Naive thymus-derived CD8-positive, alpha-beta T cell (primary cell): ENCODE measurements around the gene METTL8. TPM values are rescaled to one million over a fixed set of nuclear protein-coding genes. Genes with fewer than 3 reads are reported as not detected.

Experiments used
- ATAC-seq, 2 donors: fragments of 150-1000 bp; cut with Tn5 transposase in 1 of 2; sonication (Bioruptor Pico), chemical (Tn5 transposase) in 1 of 2; 1 replicate in 1 of 2; 2 replicates in 1 of 2; pipeline ENCODE4 v1.10.0; 2021; ENCODE audit warnings: mild to moderate bottlenecking in 2 of 2, moderate library complexity in 2 of 2
- POLR2A ChIA-PET: fragments of 350-600 bp; sonication (Branson Sonifier 250); formaldehyde crosslinking; loops from one replicate; lab custom pipeline; 2021; ENCODE audit warnings: antibody characterized with exemption; lab: Charles Lee
- DNase-seq, 10 donors: peaks; one replicate each; pipeline versions ENCODE4 v3.0.0 to v3.0.0-alpha.2; 2020 to 2022
- H3K27ac Mint-ChIP-seq, 10 donors: one replicate each; pipeline ENCODE4 v1.8.0; 2020 to 2022; ENCODE audit warnings: mild to moderate bottlenecking in 10 of 10, mixed read lengths in 10 of 10, moderate library complexity in 4 of 10, inconsistent platforms in 1 of 10
- H3K27me3 Mint-ChIP-seq, 5 donors: one replicate each; pipeline ENCODE4 v1.8.0; 2021 to 2022; ENCODE audit warnings: mixed read lengths in 5 of 5
- H3K36me3 Mint-ChIP-seq, 3 donors: one replicate each; pipeline ENCODE4 v1.8.0; 2020 to 2022; ENCODE audit warnings: mixed read lengths in 3 of 3, mild to moderate bottlenecking in 2 of 3, inconsistent platforms in 1 of 3
- H3K4me1 Mint-ChIP-seq, 4 donors: one replicate each; pipeline ENCODE4 v1.8.0; 2021 to 2022; ENCODE audit warnings: mixed read lengths in 4 of 4
- H3K4me3 Mint-ChIP-seq, 10 donors: one replicate each; pipeline ENCODE4 v1.8.0; 2020 to 2022; ENCODE audit warnings: mild to moderate bottlenecking in 10 of 10, mixed read lengths in 10 of 10, moderate library complexity in 6 of 10, inconsistent platforms in 1 of 10
- H3K9me3 Mint-ChIP-seq, 9 donors: one replicate each; pipeline ENCODE4 v1.8.0; 2020 to 2022; ENCODE audit warnings: mixed read lengths in 9 of 9, mild to moderate bottlenecking in 3 of 9, inconsistent platforms in 1 of 9, moderate library complexity in 1 of 9
- polyA plus RNA-seq, 3 donors: library from polyadenylated mRNA; unstranded; fragments of 300-500 nt; fragmentation: Illumina TruSeq; gene quantifications; one replicate each; pipeline ENCODE4 v1.2.3, GENCODE V29; 2021
- total RNA-seq, 8 experiments: library from RNA in 2 of 8; stranded (reverse) in 2 of 8; gene quantifications; one replicate each; pipeline ENCODE4 v1.2.3 and lab custom pipeline; 2021 to 2026

Gene METTL8
- total and polyA plus RNA-seq, 5 experiments from 2014 or later, result 9.1 to 21.0 (median 18.3) TPM

DNA sequence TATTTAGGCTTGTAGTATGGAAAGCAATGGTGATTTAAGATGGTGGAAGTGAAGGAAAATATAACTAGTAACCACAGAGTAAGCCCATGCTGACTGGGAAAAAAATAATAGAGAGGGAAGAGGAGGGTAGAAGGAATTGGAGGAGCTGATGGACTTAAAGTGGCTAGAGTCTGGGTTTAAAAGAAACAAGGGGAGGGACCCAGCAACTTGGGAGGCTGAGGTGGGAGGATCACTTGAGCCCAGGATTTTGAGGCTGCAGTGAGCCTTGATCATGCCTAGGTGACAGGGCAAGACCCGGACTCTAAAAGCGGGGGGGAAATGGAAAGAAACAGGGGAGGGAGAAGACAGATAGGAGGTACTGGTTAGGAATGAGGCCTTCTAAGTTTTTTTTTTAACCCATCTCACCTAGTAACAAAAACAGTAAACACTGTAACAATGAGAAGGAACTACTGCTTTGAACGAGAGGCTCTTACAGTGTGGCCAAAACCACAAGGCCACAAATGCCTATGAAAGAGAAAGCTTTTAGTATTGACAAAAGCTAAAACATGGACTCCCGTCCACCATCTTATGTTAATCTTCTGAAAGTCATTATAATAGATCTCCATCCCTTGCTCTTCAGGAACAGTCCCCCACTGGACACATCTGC is 26.6 kb downstream of the METTL8 start:
- Mint-ChIP-seq H3K27ac (peak overlapping the region in 5 of 10 donors; percentile 27 to 51 (median 38)), H3K4me1 (peaks cover 2 to 38% (median 12%) of the 10 kb centered on the region in 4 donors), H3K4me3 (no peak overlapping the region), H3K27me3 (no peaks in the 10 kb centered on the region), H3K9me3 (peaks cover 0 to 3% (median 1%) of the 10 kb centered on the region in 9 donors), H3K36me3 (peaks cover 0 to 7% (median 5%) of the 10 kb centered on the region in 3 donors)
- DNase-seq (no peak), ATAC-seq (no peak)
- POLR2A ChIA-PET, result no interaction called here

DNA sequence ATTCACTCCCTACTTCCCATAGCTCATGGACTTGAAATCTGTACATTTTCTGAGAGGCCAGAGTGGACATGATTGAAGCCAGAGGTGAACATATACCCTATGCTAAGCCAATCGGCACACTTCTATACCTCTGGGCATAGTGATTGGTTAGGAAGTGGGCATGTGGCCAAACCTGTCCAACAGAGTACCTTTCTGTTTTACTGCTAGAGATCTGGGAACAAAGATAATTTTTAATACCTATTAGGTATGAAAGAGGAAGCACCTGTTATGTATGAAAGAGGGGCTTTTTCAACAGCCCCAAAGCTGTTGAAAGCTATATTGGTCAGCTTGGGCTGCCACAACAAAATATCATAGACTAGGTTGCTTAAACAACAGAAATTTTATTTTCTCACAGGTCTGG is 27.7 kb downstream of the METTL8 start:
- DNase-seq (no peak), ATAC-seq (no peak)
- peaks cover 0 to 10% (median 6%) of the 10 kb centered on the region in 9 donors for H3K9me3 Mint-ChIP-seq
- peak overlapping the region in 1 of 10 donors; percentile 56 for H3K27ac Mint-ChIP-seq
- H3K36me3 Mint-ChIP-seq, result peaks cover 0 to 15% (median 12%) of the 10 kb centered on the region in 3 donors
- H3K27me3 Mint-ChIP-seq, result no peaks in the 10 kb centered on the region
- POLR2A ChIA-PET, result interaction anchor here (0.7 kb wide), 1 partner anchor 385 kb away, joined by 3 read pairs; no protein-coding TSS in a partner anchor
- H3K4me3 Mint-ChIP-seq, result no peak overlapping the region
- peaks cover 2 to 38% (median 10%) of the 10 kb centered on the region in 4 donors for H3K4me1 Mint-ChIP-seq

DNA sequence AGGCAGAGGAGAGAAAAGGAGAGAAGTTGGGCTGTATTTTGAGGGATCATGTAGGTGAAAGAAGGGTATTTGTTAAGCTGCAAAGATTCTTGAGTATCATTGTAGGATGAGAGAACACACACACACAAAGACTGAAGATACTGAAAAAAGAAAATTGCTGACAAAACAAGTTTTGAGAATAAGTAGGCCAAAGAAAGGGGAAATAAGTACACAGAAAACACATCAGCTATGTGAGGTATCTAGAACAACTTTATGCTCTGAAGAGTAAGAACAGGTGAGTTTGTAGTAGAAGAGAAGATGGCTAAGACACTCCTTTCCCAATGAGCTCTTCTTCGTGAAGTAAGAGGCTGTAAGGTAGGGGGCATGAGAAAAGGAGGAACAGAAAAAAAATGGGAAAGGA is 28.2 kb downstream of the METTL8 start:
- Mint-ChIP-seq H3K4me3 (no peak overlapping the region), H3K27ac (peak overlapping the region in 3 of 10 donors; percentile 2 to 56 (median 9))
- POLR2A ChIA-PET, result no interaction called here

GRCh38 chr2:171404719-171405118 is 29.1 kb downstream of the METTL8 start:
- POLR2A ChIA-PET, result no interaction called here
- no peaks in the 10 kb centered on the region for H3K27me3 Mint-ChIP-seq
- peaks cover 0 to 10% (median 6%) of the 10 kb centered on the region in 9 donors for H3K9me3 Mint-ChIP-seq
- DNase-seq (no peak), ATAC-seq (no peak)
- H3K4me1 Mint-ChIP-seq, result peaks cover 3 to 38% (median 11%) of the 10 kb centered on the region in 4 donors
- H3K27ac Mint-ChIP-seq, result peak overlapping the region in 3 of 10 donors; percentile 1 to 56 (median 1)
- H3K36me3 Mint-ChIP-seq, result peaks cover 0 to 15% (median 12%) of the 10 kb centered on the region in 3 donors
- no peak overlapping the region for H3K4me3 Mint-ChIP-seq

More for the DNA sequence above, 28.2 kb downstream of the METTL8 start:
- no peaks in the 10 kb centered on the region for H3K27me3 Mint-ChIP-seq
- peaks cover 0 to 10% (median 6%) of the 10 kb centered on the region in 9 donors for H3K9me3 Mint-ChIP-seq
- H3K36me3 Mint-ChIP-seq, result peaks cover 0 to 15% (median 12%) of the 10 kb centered on the region in 3 donors
- peaks cover 2 to 38% (median 10%) of the 10 kb centered on the region in 4 donors for H3K4me1 Mint-ChIP-seq
- no peak for ATAC-seq
- DNase-seq, result no peak

- H3K4me3 Mint-ChIP-seq, result no peak overlapping the region
- POLR2A ChIA-PET, result no interaction called here
- H3K27ac Mint-ChIP-seq, result no peak overlapping the region
- H3K36me3 Mint-ChIP-seq, result peaks cover 0 to 15% (median 12%) of the 10 kb centered on the region in 3 donors
- DNase-seq, result no peak
- no peaks in the 10 kb centered on the region for H3K27me3 Mint-ChIP-seq
- peaks cover 6 to 38% (median 11%) of the 10 kb centered on the region in 4 donors for H3K4me1 Mint-ChIP-seq
- H3K9me3 Mint-ChIP-seq, result peaks cover 0 to 10% (median 6%) of the 10 kb centered on the region in 9 donors
- no peak for ATAC-seq
These were observed 29.5 kb downstream of the METTL8 start for GRCh38 chr2:171404261-171404660.

DNA sequence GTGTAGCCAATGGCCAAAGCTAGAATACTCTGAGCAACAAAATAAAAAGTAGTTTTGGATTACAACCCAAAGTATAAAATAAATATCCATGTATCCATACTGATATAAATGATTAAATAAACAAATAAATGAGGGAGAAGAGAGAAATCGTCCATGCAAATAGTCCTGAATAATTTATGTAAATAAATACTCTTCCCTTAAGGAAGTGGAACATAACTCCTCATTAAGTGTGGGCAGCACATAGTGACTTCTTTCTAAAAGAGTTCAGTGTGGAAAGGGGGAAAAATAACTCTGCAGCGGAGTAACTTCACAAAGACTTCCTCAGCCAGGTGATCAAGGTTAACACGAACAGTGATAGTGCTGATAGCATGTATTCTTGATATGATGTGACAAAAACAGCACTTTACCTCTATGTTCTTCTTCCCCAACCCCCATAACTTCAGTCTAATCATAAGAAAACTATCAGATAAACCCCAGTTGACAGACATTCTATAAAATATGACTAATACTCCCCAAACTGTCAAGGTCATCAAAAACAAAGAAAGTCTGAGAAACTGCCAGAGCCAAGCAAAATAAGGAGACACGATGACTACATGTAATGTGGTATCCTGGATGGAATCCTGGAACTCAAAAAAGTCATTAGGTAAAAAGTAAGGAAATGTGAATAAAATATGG is 30.7 kb downstream of the METTL8 start:
- ATAC-seq, result no peak
- POLR2A ChIA-PET, result no interaction called here
- Mint-ChIP-seq H3K36me3 (peaks cover 0 to 15% (median 12%) of the 10 kb centered on the region in 3 donors), H3K4me3 (no peak overlapping the region), H3K27me3 (no peaks in the 10 kb centered on the region), H3K4me1 (peaks cover 10 to 42% (median 17%) of the 10 kb centered on the region in 4 donors), H3K27ac (no peak overlapping the region), H3K9me3 (peaks cover 0 to 10% (median 8%) of the 10 kb centered on the region in 9 donors)
- no peak for DNase-seq

DNA sequence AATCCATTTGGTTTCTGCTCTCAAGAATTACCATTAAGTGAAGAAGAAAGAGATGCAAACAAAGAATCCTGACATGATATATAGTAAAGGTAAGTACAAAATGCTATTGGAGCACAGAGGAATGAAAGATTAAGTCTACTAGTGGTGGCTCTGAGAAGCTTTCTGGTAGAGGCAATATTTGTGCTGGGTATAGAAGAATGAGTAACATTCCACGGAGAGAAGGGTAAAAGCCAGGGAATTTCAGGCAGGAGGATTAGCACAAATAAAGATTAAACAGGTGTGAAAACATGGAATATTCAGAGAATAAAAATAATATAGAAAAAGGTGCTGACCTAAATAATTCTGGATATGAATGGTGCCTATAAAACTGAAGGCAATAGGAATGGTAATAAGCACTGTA is 31.8 kb downstream of the METTL8 start:
- no peak for ATAC-seq
- DNase-seq, result no peak
- H3K4me3 Mint-ChIP-seq, result no peak overlapping the region
- H3K36me3 Mint-ChIP-seq, result peaks cover 2 to 21% (median 12%) of the 10 kb centered on the region in 3 donors
- no peak overlapping the region for H3K27ac Mint-ChIP-seq
- H3K27me3 Mint-ChIP-seq, result no peaks in the 10 kb centered on the region
- H3K4me1 Mint-ChIP-seq, result peaks cover 11 to 33% (median 16%) of the 10 kb centered on the region in 4 donors
- POLR2A ChIA-PET, result no interaction called here
- H3K9me3 Mint-ChIP-seq, result peaks cover 0 to 10% (median 8%) of the 10 kb centered on the region in 9 donors

DNA sequence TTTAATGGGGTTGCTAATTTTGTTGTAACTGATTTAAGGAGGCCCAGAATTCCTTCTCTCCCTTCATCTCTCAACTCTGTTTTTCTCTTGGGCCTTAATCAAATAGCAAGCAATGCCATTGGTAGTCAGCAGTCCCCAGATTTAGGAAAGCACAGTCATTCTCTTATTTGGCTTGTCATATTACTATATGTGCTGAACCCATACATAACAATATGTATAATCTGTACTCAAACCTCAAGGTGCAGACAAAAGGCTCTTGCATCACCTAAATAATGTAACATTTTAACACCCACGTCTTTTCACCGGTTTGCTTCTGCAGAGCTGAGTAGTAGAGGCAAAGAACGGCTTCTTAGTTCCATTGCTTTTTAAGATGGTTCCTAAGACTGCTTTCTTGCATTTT is 33.4 kb downstream of the METTL8 start:
- Mint-ChIP-seq H3K9me3 (peaks cover 0 to 10% (median 8%) of the 10 kb centered on the region in 9 donors), H3K36me3 (peaks cover 2 to 22% (median 12%) of the 10 kb centered on the region in 3 donors), H3K27me3 (no peaks in the 10 kb centered on the region), H3K27ac (peak overlapping the region in 1 of 10 donors; percentile 9), H3K4me1 (peaks cover 8 to 18% (median 12%) of the 10 kb centered on the region in 4 donors), H3K4me3 (no peak overlapping the region)
- DNase-seq (no peak), ATAC-seq (no peak)
- POLR2A ChIA-PET, result no interaction called here

GRCh38 chr2:171399292-171399691 is 34.5 kb downstream of the METTL8 start:
- Mint-ChIP-seq H3K4me3 (no peak overlapping the region), H3K9me3 (peaks cover 0 to 10% (median 8%) of the 10 kb centered on the region in 9 donors), H3K36me3 (peaks cover 2 to 22% (median 12%) of the 10 kb centered on the region in 3 donors), H3K4me1 (peaks cover 5 to 14% (median 10%) of the 10 kb centered on the region in 4 donors), H3K27ac (no peak overlapping the region), H3K27me3 (no peaks in the 10 kb centered on the region)
- POLR2A ChIA-PET, result no interaction called here
- DNase-seq, result no peak
- ATAC-seq, result no peak

DNA sequence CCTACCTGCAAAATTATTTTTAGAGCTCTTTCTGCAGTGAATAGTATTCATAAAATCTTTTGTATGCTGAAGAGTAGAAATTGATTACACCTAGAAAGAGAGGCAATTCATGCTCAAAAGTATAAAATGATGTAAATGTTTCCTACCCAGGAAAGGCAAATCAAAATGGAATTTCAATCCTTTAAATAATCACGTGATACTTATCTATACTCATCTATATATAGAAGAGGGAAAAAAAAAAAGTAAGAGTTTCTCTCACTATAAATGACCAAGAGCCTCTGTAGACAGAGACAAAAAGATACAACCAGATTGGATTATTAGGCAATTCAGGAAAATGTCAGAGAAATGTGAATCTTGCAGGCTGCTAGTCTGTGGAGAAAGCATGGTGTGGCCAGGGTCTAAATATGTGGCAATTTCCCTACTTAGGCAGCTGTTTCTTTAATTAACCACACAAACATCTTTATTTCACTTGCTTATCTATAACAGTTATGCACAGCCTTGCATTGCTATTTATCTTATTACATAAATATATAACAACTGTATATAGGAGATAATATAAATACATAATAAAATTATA is 39.5 kb downstream of the METTL8 start:
- H3K27me3 Mint-ChIP-seq, result no peaks in the 10 kb centered on the region
- peaks cover 0 to 17% (median 12%) of the 10 kb centered on the region in 3 donors for H3K36me3 Mint-ChIP-seq
- no peak overlapping the region for H3K4me3 Mint-ChIP-seq
- DNase-seq, result no peak
- peaks cover 3 to 16% (median 11%) of the 10 kb centered on the region in 4 donors for H3K4me1 Mint-ChIP-seq
- H3K27ac Mint-ChIP-seq, result no peak overlapping the region
- H3K9me3 Mint-ChIP-seq, result peaks cover 0 to 3% (median 0%) of the 10 kb centered on the region in 9 donors
- POLR2A ChIA-PET, result no interaction called here
- ATAC-seq, result no peak

DNA sequence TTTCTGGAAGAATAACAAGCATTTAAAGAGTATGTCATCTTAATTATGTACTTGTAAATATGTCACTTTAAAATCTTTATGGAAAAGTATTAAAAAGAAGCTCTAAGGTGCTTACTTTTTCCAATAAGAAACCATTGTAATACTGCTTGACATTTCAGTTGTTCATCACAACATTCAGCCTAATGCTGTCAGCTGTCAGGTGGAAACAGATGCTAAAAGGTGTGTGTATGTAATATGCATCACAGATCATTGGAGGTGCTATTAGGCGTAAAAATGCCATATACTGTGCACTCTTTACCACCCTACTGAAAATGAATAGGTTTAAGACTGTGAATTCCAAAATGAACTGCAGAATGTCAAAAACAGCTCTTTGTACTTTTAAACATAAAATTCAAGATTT is 40.3 kb downstream of the METTL8 start:
- peaks cover 0 to 19% (median 12%) of the 10 kb centered on the region in 3 donors for H3K36me3 Mint-ChIP-seq
- no peaks in the 10 kb centered on the region for H3K27me3 Mint-ChIP-seq
- H3K4me3 Mint-ChIP-seq, result no peak overlapping the region
- POLR2A ChIA-PET, result no interaction called here
- no peak for DNase-seq
- H3K27ac Mint-ChIP-seq, result no peak overlapping the region
- ATAC-seq, result no peak
- H3K9me3 Mint-ChIP-seq, result peaks cover 0 to 3% (median 0%) of the 10 kb centered on the region in 9 donors
- peaks cover 2 to 15% (median 6%) of the 10 kb centered on the region in 4 donors for H3K4me1 Mint-ChIP-seq

DNA sequence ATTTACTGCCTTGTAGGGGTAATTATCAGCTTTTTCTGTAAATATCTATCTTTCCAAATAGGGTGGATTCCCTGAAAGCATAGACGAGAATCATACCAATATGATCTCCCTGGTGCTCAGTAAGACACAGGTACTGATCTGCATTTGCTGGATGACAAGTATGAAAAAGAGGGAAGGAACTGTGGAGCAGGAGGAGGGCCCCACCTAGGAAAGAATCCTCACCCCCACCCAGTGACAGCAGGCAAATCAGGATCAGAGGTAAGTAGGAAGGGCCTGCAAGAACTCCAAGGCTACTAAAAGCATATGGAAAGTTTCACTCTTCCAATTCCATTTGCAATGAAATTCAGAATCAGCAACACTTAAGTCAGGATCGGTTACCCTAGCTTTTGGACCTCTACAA is 42.3 kb downstream of the METTL8 start:
- no peak for DNase-seq
- Mint-ChIP-seq H3K36me3 (peaks cover 0 to 14% (median 10%) of the 10 kb centered on the region in 3 donors), H3K27ac (no peak overlapping the region), H3K27me3 (no peaks in the 10 kb centered on the region), H3K4me1 (peaks cover 0 to 31% (median 6%) of the 10 kb centered on the region in 4 donors), H3K4me3 (no peak overlapping the region), H3K9me3 (no peaks in the 10 kb centered on the region)
- POLR2A ChIA-PET, result no interaction called here
- no peak for ATAC-seq
